ENCODE results near the gene IRAK1. TPM values are rescaled to one million over a fixed set of nuclear protein-coding genes. Genes with fewer than 3 reads are reported as not detected.

The IRAK1 gene
- total RNA-seq, 2 experiments from 2014 or later, result 61.2 to 67.4 TPM

DNA sequence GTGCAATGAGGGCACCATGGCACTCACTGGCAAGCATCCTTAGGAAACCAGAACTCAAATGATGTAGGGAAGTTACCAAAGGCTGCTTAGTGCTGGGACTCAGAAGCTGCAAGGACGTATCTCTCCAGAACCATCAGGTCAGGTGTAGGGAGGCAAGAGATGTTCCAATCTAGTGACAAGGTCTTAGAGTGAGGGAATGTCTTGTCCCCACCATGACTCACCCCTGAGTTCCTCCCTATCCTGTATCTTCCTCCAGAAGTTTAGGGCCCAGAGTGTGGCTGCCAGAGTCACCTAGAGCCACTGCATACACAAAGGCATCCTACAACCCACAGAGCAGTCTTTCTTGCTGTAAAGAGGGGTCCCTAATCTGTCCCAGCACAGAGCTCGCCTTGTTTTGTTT lies 14.1 kb upstream of the IRAK1 start:
- Histone ChIP-seq H3K27me3 (ENCODE audit: control insufficient read depth in 1 of 2, insufficient read depth in 2 of 2, low read length in 2 of 2) (no peaks in the 10 kb centered on the region), H3K27ac (ENCODE audit: low read depth in 1 of 2, low read length in 2 of 2) (no peak overlapping the region), H3K36me3 (ENCODE audit: insufficient read depth, low read length) (peaks cover 44% of the 10 kb centered on the region), H3K9me3 (ENCODE audit: control insufficient read depth in 1 of 2, insufficient read depth in 1 of 2, low read length in 2 of 2) (no peaks in the 10 kb centered on the region), H3K4me1 (ENCODE audit: insufficient read depth, low read length) (peaks cover 15% of the 10 kb centered on the region), H3K4me3 (ENCODE audit: low read length) (no peak overlapping the region)
- Mint-ChIP-seq H3K4me3 (no peak overlapping the region), H3K27ac (peak overlapping the region; percentile 30), H3K4me1 (ENCODE audit: low read depth) (peaks cover 11% of the 10 kb centered on the region), H3K27me3 (no peaks in the 10 kb centered on the region), H3K36me3 (ENCODE audit: low read depth) (peaks cover 63% of the 10 kb centered on the region), H3K9me3 (no peaks in the 10 kb centered on the region)
- ChIA-PET CTCF (no interaction called here), POLR2A (no interaction called here)
- TF ChIP-seq, protein P1, sequence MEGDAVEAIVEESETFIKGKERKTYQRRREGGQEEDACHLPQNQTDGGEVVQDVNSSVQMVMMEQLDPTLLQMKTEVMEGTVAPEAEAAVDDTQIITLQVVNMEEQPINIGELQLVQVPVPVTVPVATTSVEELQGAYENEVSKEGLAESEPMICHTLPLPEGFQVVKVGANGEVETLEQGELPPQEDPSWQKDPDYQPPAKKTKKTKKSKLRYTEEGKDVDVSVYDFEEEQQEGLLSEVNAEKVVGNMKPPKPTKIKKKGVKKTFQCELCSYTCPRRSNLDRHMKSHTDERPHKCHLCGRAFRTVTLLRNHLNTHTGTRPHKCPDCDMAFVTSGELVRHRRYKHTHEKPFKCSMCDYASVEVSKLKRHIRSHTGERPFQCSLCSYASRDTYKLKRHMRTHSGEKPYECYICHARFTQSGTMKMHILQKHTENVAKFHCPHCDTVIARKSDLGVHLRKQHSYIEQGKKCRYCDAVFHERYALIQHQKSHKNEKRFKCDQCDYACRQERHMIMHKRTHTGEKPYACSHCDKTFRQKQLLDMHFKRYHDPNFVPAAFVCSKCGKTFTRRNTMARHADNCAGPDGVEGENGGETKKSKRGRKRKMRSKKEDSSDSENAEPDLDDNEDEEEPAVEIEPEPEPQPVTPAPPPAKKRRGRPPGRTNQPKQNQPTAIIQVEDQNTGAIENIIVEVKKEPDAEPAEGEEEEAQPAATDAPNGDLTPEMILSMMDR (IDR thresholded peaks at IDR 0.05), result no peak
- no peak for DNase-seq
- intact Hi-C loops (cut with DNase I, micrococcal nuclease), result no loop called here
- ATAC-seq (ENCODE audit: poor library complexity), result no peak

DNA sequence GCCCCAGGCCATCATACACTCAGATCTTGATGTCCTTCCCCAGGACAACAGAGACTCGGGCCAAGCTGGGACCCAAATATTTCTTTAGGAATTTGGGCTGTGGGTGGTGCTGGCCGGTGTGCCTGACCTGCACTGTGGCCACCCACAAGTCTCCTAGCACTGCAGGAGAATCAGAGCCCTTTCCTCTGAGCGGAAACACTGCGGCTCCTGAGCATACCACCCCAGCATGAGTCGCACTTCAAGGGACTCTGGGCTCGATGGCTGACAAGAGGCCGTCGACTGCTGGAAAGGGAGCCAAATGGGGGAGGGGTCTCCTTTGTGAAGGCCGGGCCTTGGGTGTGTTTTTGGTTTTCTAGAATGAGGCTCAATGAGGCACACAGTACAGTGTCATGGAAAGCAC lies 13.0 kb upstream of the IRAK1 start:
- no peak overlapping the region for H3K4me3 ChIP-seq (ENCODE audit: low read length)
- H3K27ac ChIP-seq (ENCODE audit: low read depth in 1 of 2, low read length in 2 of 2), result no peak overlapping the region
- ATAC-seq (ENCODE audit: poor library complexity) (no peak), DNase-seq (no peak)
- CTCF ChIA-PET, result no interaction called here
- intact Hi-C loops (cut with DNase I, micrococcal nuclease), result no loop called here
- no peaks in the 10 kb centered on the region for H3K9me3 ChIP-seq (ENCODE audit: control insufficient read depth in 1 of 2, insufficient read depth in 1 of 2, low read length in 2 of 2)
- Mint-ChIP-seq H3K4me1 (ENCODE audit: low read depth) (peaks cover 11% of the 10 kb centered on the region), H3K27ac (no peak overlapping the region), H3K4me3 (no peak overlapping the region), H3K9me3 (no peaks in the 10 kb centered on the region), H3K27me3 (no peaks in the 10 kb centered on the region), H3K36me3 (ENCODE audit: low read depth) (peaks cover 74% of the 10 kb centered on the region)
- H3K36me3 ChIP-seq (ENCODE audit: insufficient read depth, low read length), result peaks cover 50% of the 10 kb centered on the region
- H3K4me1 ChIP-seq (ENCODE audit: insufficient read depth, low read length), result peaks cover 19% of the 10 kb centered on the region
- no peaks in the 10 kb centered on the region for H3K27me3 ChIP-seq (ENCODE audit: control insufficient read depth in 1 of 2, insufficient read depth in 2 of 2, low read length in 2 of 2)
- POLR2A ChIA-PET, result no interaction called here
- TF ChIP-seq, protein P1 (IDR thresholded peaks at IDR 0.05), result no peak

DNA sequence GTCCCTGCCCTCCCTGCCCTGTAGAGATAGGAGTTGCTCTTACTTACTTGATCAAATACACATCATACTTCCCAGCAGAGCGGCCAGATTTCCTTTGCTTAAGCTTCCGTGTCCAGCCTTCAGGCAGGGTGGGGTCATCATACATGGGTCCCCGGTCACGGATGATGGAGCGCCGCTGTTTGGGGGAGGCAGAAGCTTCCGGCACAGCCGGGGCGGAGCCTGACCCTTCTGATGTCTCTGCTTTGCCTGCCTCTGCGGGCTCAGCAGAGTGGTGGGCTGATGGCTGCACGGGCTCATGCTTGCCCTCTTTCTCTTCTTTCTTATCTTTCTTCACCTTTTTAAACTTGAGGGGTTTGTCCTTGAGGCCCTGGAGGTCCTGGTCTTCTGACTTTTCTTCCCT lies 12.5 kb upstream of the IRAK1 start:
- H3K9me3 Mint-ChIP-seq, result no peaks in the 10 kb centered on the region
- Histone ChIP-seq H3K4me1 (ENCODE audit: insufficient read depth, low read length) (peaks cover 19% of the 10 kb centered on the region), H3K27ac (ENCODE audit: low read depth in 1 of 2, low read length in 2 of 2) (no peak overlapping the region), H3K27me3 (ENCODE audit: control insufficient read depth in 1 of 2, insufficient read depth in 2 of 2, low read length in 2 of 2) (no peaks in the 10 kb centered on the region), H3K36me3 (ENCODE audit: insufficient read depth, low read length) (peaks cover 54% of the 10 kb centered on the region), H3K4me3 (ENCODE audit: low read length) (no peak overlapping the region), H3K9me3 (ENCODE audit: control insufficient read depth in 1 of 2, insufficient read depth in 1 of 2, low read length in 2 of 2) (no peaks in the 10 kb centered on the region)
- H3K27me3 Mint-ChIP-seq, result no peaks in the 10 kb centered on the region
- ChIA-PET CTCF (no interaction called here), POLR2A (no interaction called here)
- TF ChIP-seq, protein P1 (IDR thresholded peaks at IDR 0.05), result no peak
- intact Hi-C loops (cut with DNase I, micrococcal nuclease), result no loop called here
- ATAC-seq (ENCODE audit: poor library complexity) (no peak), DNase-seq (no peak)
- H3K4me1 Mint-ChIP-seq (ENCODE audit: low read depth), result peaks cover 11% of the 10 kb centered on the region
- no peak overlapping the region for H3K4me3 Mint-ChIP-seq
- H3K27ac Mint-ChIP-seq, result no peak overlapping the region
- peaks cover 76% of the 10 kb centered on the region for H3K36me3 Mint-ChIP-seq (ENCODE audit: low read depth)
